HepG2 (cell line): ENCODE results near the gene ARR3. TPM values are rescaled to one million over a fixed set of nuclear protein-coding genes. Genes with fewer than 3 reads are reported as not detected.

Experiments used
- ATAC-seq: fragments of 200-7000 bp; cut with Tn5 transposase; 3 replicates; pipeline ENCODE4 v1.9.1; 2020; ENCODE audit warnings: mild to moderate bottlenecking, moderate library complexity
- BruUV-seq: library from RNA; stranded (reverse); fragments of 400-500 nt; replicated peaks from 2 replicates; lab custom pipeline; 2021; lab: Mats Ljungman, UMichigan
- CTCF ChIA-PET: fragments of 300-600 bp; formaldehyde crosslinking; extraction: SDS; loops from one replicate; lab custom pipeline; 2021; ENCODE audit warnings: low total read pairs, inconsistent platforms, low intra/inter-chr PET ratio; lab: Yijun Ruan, JAX
- POLR2A ChIA-PET: fragments of 350-600 bp; sonication (Branson Sonifier 250); formaldehyde crosslinking; loops from one replicate; lab custom pipeline; 2020; ENCODE audit warnings: antibody characterized with exemption, inconsistent platforms; lab: Yijun Ruan, JAX
- DNase-seq: peaks from one replicate; pipeline ENCODE4 v3.0.0-alpha.2; 2015; ENCODE audit warnings: low spot score
- FAIRE-seq: peaks from 3 replicates; lab custom pipeline; 2011; peaks lifted over from hg19 to GRCh38; lab: Jason Lieb, UNC
- H2AFZ ChIP-seq: one replicate; pipeline ENCODE4 v1.6.1; 2011; ENCODE audit warnings: low read length, inconsistent platforms
- H3K27ac ChIP-seq: fragments of 300-600 bp; 3 replicates; pipeline ENCODE4 v1.8.0; 2011; ENCODE audit warnings: mixed run types, mild to moderate bottlenecking, mixed read lengths, low read length, inconsistent platforms; ENCODE audit not compliant: insufficient read depth; ENCODE audit errors: extremely low read length
- H3K27me3 ChIP-seq, 2 experiments: fragments of 200-600 bp in 1 of 2; 2 replicates in 1 of 2; 3 replicates in 1 of 2; pipeline versions ENCODE4 v1.6.0 to v1.8.0; 2011; ENCODE audit warnings: low read length in 2 of 2, mild to moderate bottlenecking in 2 of 2, moderate library complexity in 2 of 2, inconsistent platforms in 1 of 2; ENCODE audit not compliant: insufficient read depth in 2 of 2, control insufficient read depth in 1 of 2
- H3K36me3 ChIP-seq, 2 experiments: fragments of 200-600 bp in 1 of 2; replicated peaks in 1 of 2; 2 replicates in 1 of 2; 3 replicates in 1 of 2; pipeline versions ENCODE4 v1.5.1 to v1.8.0; 2011; ENCODE audit warnings: low read length in 2 of 2, inconsistent platforms in 1 of 2; ENCODE audit not compliant: insufficient read depth in 2 of 2, control insufficient read depth in 1 of 2
- H3K4me1 ChIP-seq: 2 replicates; pipeline ENCODE4 v1.5.1; 2012; ENCODE audit warnings: low read length, inconsistent platforms; ENCODE audit not compliant: insufficient read depth
- H3K4me2 ChIP-seq: 2 replicates; pipeline ENCODE4 v1.6.0; 2011; ENCODE audit warnings: low read depth, low read length, inconsistent platforms
- H3K4me3 ChIP-seq, 3 experiments: fragments of 200-600 bp in 1 of 3; sonication (generic), shearing (Covaris generic) in 1 of 3; replicated peaks in 1 of 3; 2 replicates each; pipeline ENCODE4 v1.5.1; 2011 to 2016; ENCODE audit warnings: low read length in 3 of 3, inconsistent platforms in 2 of 3, low read depth in 2 of 3, mild to moderate bottlenecking in 2 of 3, control low read depth in 1 of 3, mixed read lengths in 1 of 3; ENCODE audit not compliant: insufficient read depth in 1 of 3
- H3K79me2 ChIP-seq: one replicate; pipeline ENCODE4 v1.6.1; 2011; ENCODE audit warnings: low read length, inconsistent platforms; ENCODE audit not compliant: insufficient read depth
- H3K9ac ChIP-seq: 2 replicates; pipeline ENCODE4 v1.6.0; 2011; ENCODE audit warnings: mild to moderate bottlenecking, low read depth, low read length, inconsistent platforms; ENCODE audit not compliant: insufficient read depth
- H3K9me3 ChIP-seq: 2 replicates; pipeline ENCODE4 v1.5.1; 2012; ENCODE audit warnings: mild to moderate bottlenecking, low read length
- H4K20me1 ChIP-seq: 2 replicates; pipeline ENCODE4 v1.6.0; 2011; ENCODE audit warnings: inconsistent platforms, mild to moderate bottlenecking, low read length, moderate library complexity; ENCODE audit not compliant: insufficient read depth
- AGO2 ChIP-seq: fragments of 200-400 bp; formaldehyde crosslinking; optimal IDR thresholded peaks from 2 replicates; pipeline ENCODE3; 2017; ENCODE audit warnings: mild to moderate bottlenecking, low read depth, low read length, moderate library complexity
- BRF2 ChIP-seq: sonication (generic); formaldehyde crosslinking; IDR thresholded peaks from 2 replicates; pipeline ENCODE4 v1.8.1; 2022; ENCODE audit warnings: mild to moderate bottlenecking, missing genetic modification reagents
- ETV5 ChIP-seq: IDR thresholded peaks from 2 replicates; pipeline ENCODE4 v1.6.1; 2018; ENCODE audit warnings: missing biosample characterization, missing genetic modification reagents, inconsistent platforms, borderline replicate concordance
- KDM3A ChIP-seq: IDR thresholded peaks from 2 replicates; pipeline ENCODE4 v1.6.1; 2018; ENCODE audit warnings: low read depth, missing compliant biosample characterization
- KDM4B ChIP-seq: sonication (generic); formaldehyde crosslinking; IDR thresholded peaks from 2 replicates; pipeline ENCODE4 v1.4.0; 2020; ENCODE audit warnings: missing genetic modification reagents
- MLX ChIP-seq: IDR thresholded peaks from 2 replicates; pipeline ENCODE4 v1.6.1; 2016
- RBFOX2 ChIP-seq: fragments of 200-400 bp; formaldehyde crosslinking; IDR thresholded peaks from 2 replicates; pipeline ENCODE4 v1.6.1; 2017; ENCODE audit warnings: low read depth, mild to moderate bottlenecking, low read length
- RORA ChIP-seq: sonication (generic); formaldehyde crosslinking; IDR thresholded peaks from 2 replicates; pipeline ENCODE4 v1.5.0; 2020; ENCODE audit warnings: mild to moderate bottlenecking, missing genetic modification reagents, moderate library complexity
- ZFAT ChIP-seq: sonication (generic); formaldehyde crosslinking; conservative IDR thresholded peaks from 2 replicates; pipeline ENCODE4 v1.8.1; 2023; ENCODE audit warnings: missing genetic modification reagents, inconsistent platforms
- ZFP37 ChIP-seq: sonication (generic); formaldehyde crosslinking; IDR thresholded peaks from 2 replicates; pipeline ENCODE4 v1.4.0; 2020; ENCODE audit warnings: missing genetic modification reagents, borderline replicate concordance
- ZFP82 ChIP-seq: sonication (generic); formaldehyde crosslinking; IDR thresholded peaks from 2 replicates; pipeline ENCODE4 v1.5.1; 2020; ENCODE audit warnings: mild to moderate bottlenecking, missing genetic modification reagents, borderline replicate concordance
- ZNF337 ChIP-seq: sonication (generic); formaldehyde crosslinking; IDR thresholded peaks from 2 replicates; pipeline ENCODE4 v1.5.1; 2020; ENCODE audit warnings: missing genetic modification reagents, low read depth, mild to moderate bottlenecking, borderline replicate concordance
- ZNF430 ChIP-seq: sonication (generic); formaldehyde crosslinking; IDR thresholded peaks from 2 replicates; pipeline ENCODE4 v1.9.0; 2021; ENCODE audit warnings: mild to moderate bottlenecking, missing genetic modification reagents
- ZNF484 ChIP-seq: sonication (generic); formaldehyde crosslinking; IDR thresholded peaks from 2 replicates; pipeline ENCODE4 v1.5.1; 2020; ENCODE audit warnings: mild to moderate bottlenecking, low read depth, missing genetic modification reagents, borderline replicate concordance
- ZNF792 ChIP-seq: IDR thresholded peaks from 2 replicates; pipeline ENCODE4 v1.6.1; 2016
- ZNF841 ChIP-seq: sonication (generic); formaldehyde crosslinking; IDR thresholded peaks from 2 replicates; pipeline ENCODE4 v1.8.1; 2023; ENCODE audit warnings: missing genetic modification reagents, borderline replicate concordance
- WGBS: methylation state at CpG from one replicate; pipeline ENCODE4 v1.1.6; 2017; ENCODE audit warnings: low lambda C conversion rate; 5-methylcytosine and 5-hydroxymethylcytosine counted together
- in situ Hi-C: cut with HindIII; loops from 2 replicates; pipeline ENCODE4 v1.10.0; 2017; ENCODE audit warnings: low pct_unique_long_range_greater_than_20kb; ENCODE audit not compliant: extremely low pct_ligation_motif_present
- intact Hi-C: fragments of 100-400 bp; cut with micrococcal nuclease; formaldehyde crosslinking; loops from one replicate; pipeline ENCODE4 v1.10.0; 2022; ENCODE audit not compliant: unreplicated experiment
- polyA plus RNA-seq, 8 experiments: library from polyadenylated mRNA; depleted of rRNA in 3 of 8; stranded (reverse) in 7 of 8; unstranded in 1 of 8; fragments of >200 nt; fragmentation: Illumina TruSeq in 4 of 8; extraction: Trizol in 4 of 8; gene quantifications; 2 replicates each; pipeline versions ENCODE4 v1.2.1 to v1.2.3, GENCODE V29; 2011 to 2016; ENCODE audit warnings: low read depth in 4 of 8, missing spikeins in 1 of 8, mixed read lengths in 1 of 8; ENCODE audit not compliant: insufficient read depth in 1 of 8
- total RNA-seq, 5 experiments: library from RNA; depleted of rRNA; stranded (reverse); fragments of >200 nt; fragmentation: Illumina TruSeq; extraction: Trizol; gene quantifications; 2 replicates each; pipeline ENCODE4 v1.2.3, GENCODE V29; 2016; ENCODE audit warnings: low read depth in 1 of 5
- TF ChIP-seq, protein P1 (sequence below): sonication (generic); formaldehyde crosslinking; IDR thresholded peaks from 2 replicates; pipeline ENCODE4 v1.8.1; 2023; ENCODE audit warnings: mild to moderate bottlenecking, inconsistent platforms, moderate library complexity, missing genetic modification reagents, borderline replicate concordance
- TF ChIP-seq, protein P2 (sequence below): sonication (generic); formaldehyde crosslinking; IDR thresholded peaks from 2 replicates; pipeline ENCODE4 v1.5.0; 2020; ENCODE audit warnings: mild to moderate bottlenecking, missing genetic modification reagents, borderline replicate concordance

The ARR3 gene
- total and polyA plus RNA-seq, 2 of the 13 experiments (the other 11 are each of a cell fraction or from before 2014, with no cell fraction given), result not detected

DNA sequence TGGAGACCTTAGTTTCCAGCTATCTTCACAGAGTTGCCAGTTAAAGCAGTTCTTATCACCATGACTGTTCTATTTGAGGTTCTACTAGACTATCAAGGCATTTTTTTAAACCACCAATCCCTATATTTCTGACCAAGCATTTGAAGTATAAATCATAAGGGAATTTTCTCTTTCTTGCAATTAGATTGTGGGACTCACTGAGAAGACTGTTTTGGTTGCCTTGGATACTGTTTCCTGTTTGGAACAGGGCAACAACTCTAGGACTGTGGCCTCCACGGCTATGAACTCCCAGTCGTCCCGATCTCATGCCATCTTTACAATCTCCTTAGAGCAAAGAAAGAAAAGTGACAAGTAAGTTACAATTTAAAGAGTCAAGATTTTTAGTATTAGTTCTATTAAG, 33.6 kb downstream of the ARR3 start (continued):
- TF ChIP-seq, protein P1, sequence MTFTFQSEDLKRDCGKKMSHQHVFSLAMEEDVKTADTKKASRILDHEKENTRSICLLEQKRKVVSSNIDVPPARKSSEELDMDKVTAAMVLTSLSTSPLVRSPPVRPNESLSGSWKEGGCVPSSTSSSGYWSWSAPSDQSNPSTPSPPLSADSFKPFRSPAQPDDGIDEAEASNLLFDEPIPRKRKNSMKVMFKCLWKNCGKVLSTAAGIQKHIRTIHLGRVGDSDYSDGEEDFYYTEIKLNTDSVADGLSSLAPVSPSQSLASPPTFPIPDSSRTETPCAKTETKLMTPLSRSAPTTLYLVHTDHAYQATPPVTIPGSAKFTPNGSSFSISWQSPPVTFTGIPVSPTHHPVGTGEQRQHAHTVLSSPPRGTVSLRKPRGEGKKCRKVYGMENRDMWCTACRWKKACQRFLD (CRISPR knock-in tag), result no peak
- no peak for TF ChIP-seq RBFOX2
- no peak for TF ChIP-seq ZNF430 (CRISPR knock-in tag)
- no peak for TF ChIP-seq ZNF792 (CRISPR knock-in tag)
- TF ChIP-seq KDM4B (CRISPR knock-in tag), result no peak
- TF ChIP-seq MLX, result no peak
- no peak for TF ChIP-seq ZFAT (CRISPR knock-in tag)
- no peak for TF ChIP-seq ZNF484 (CRISPR knock-in tag)

GRCh38 chrX:70313503-70313902, 45.4 kb downstream of the ARR3 start:
- no peak overlapping the region for H3K9ac ChIP-seq
- WGBS, result 100% methylated on average over 1 of the region's 1 CpG
- no peak for DNase-seq
- H3K27ac ChIP-seq, result no peak overlapping the region
- no peaks in the 10 kb centered on the region for H3K27me3 ChIP-seq
- H3K36me3 ChIP-seq, result peaks cover 0 to 7% of the 10 kb centered on the region in 2 experiments; a peak in 2 of 5 replicates
- intact Hi-C loops, result no loop called here
- ChIA-PET CTCF (no interaction called here), POLR2A (no interaction called here)
- in situ Hi-C loops, result no loop called here
- H3K4me2 ChIP-seq, result no peak overlapping the region
- FAIRE-seq, result no peak
- H2AFZ ChIP-seq, result no peak overlapping the region
- no peaks in the 10 kb centered on the region for H3K9me3 ChIP-seq
- no peak overlapping the region for H3K4me3 ChIP-seq
- no peaks in the 10 kb centered on the region for H4K20me1 ChIP-seq
- ATAC-seq, result no peak
- BruUV-seq, result no TSS peak
- peaks cover 3% of the 10 kb centered on the region for H3K79me2 ChIP-seq
- no peaks in the 10 kb centered on the region for H3K4me1 ChIP-seq
- TF ChIP-seq ZNF337 (CRISPR knock-in tag) (no peak), AGO2 (no peak), BRF2 (no peak), RORA (CRISPR knock-in tag) (no peak), ZFP37 (CRISPR knock-in tag) (no peak), ZNF841 (no peak), ZFP82 (CRISPR knock-in tag) (no peak), ETV5 (CRISPR knock-in tag) (no peak), KDM3A (CRISPR knock-in tag) (no peak)
- TF ChIP-seq, protein P2, sequence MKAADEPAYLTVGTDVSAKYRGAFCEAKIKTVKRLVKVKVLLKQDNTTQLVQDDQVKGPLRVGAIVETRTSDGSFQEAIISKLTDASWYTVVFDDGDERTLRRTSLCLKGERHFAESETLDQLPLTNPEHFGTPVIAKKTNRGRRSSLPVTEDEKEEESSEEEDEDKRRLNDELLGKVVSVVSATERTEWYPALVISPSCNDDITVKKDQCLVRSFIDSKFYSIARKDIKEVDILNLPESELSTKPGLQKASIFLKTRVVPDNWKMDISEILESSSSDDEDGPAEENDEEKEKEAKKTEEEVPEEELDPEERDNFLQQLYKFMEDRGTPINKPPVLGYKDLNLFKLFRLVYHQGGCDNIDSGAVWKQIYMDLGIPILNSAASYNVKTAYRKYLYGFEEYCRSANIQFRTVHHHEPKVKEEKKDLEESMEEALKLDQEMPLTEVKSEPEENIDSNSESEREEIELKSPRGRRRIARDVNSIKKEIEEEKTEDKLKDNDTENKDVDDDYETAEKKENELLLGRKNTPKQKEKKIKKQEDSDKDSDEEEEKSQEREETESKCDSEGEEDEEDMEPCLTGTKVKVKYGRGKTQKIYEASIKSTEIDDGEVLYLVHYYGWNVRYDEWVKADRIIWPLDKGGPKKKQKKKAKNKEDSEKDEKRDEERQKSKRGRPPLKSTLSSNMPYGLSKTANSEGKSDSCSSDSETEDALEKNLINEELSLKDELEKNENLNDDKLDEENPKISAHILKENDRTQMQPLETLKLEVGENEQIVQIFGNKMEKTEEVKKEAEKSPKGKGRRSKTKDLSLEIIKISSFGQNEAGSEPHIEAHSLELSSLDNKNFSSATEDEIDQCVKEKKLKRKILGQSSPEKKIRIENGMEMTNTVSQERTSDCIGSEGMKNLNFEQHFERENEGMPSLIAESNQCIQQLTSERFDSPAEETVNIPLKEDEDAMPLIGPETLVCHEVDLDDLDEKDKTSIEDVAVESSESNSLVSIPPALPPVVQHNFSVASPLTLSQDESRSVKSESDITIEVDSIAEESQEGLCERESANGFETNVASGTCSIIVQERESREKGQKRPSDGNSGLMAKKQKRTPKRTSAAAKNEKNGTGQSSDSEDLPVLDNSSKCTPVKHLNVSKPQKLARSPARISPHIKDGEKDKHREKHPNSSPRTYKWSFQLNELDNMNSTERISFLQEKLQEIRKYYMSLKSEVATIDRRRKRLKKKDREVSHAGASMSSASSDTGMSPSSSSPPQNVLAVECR, result no peak
